HEK293 (cell line): ENCODE data around the gene KCNIP2.

ENCODE experiments used
- CTCF ChIA-PET: fragments of 350-600 bp; formaldehyde crosslinking; extraction: SDS; loops from one replicate; lab custom pipeline; 2021; ENCODE audit warnings: antibody characterized with exemption; lab: Yijun Ruan, JAX
- POLR2A ChIA-PET: fragments of 300-600 bp; formaldehyde crosslinking; extraction: SDS; loops from one replicate; lab custom pipeline; 2020; ENCODE audit warnings: antibody characterized with exemption, inconsistent platforms; lab: Yijun Ruan, JAX
- H3K27ac ChIP-seq: fragments of 200-500 bp; sonication (Bioruptor generic); 2 replicates; pipeline ENCODE4 v1.5.1; 2014; ENCODE audit warnings: low read depth, low read length, control low read depth, inconsistent platforms; ENCODE audit errors: extremely low read depth
- H3K36me3 ChIP-seq, 2 experiments: fragments of 200-500 bp in 1 of 2; sonication (Bioruptor generic) in 1 of 2; 1 replicate in 1 of 2; 2 replicates in 1 of 2; pipeline ENCODE4 v1.5.1; 2014 to 2017; ENCODE audit warnings: inconsistent platforms in 2 of 2, low read length in 2 of 2; ENCODE audit not compliant: control insufficient read depth in 2 of 2, insufficient read depth in 1 of 2
- H3K4me1 ChIP-seq: fragments of 200-500 bp; sonication (Bioruptor generic); 2 replicates; pipeline ENCODE4 v1.5.1; 2014; ENCODE audit warnings: mild to moderate bottlenecking, low read length, inconsistent platforms; ENCODE audit not compliant: control insufficient read depth, insufficient read depth
- H3K4me3 ChIP-seq: 2 replicates; pipeline ENCODE4 v1.5.1; 2011; ENCODE audit warnings: low read depth, mild to moderate bottlenecking, control low read depth, low read length, moderate library complexity
- H3K9me3 ChIP-seq: fragments of 200-500 bp; sonication (Bioruptor generic); 2 replicates; pipeline ENCODE4 v1.5.1; 2014; ENCODE audit warnings: low read depth, low read length, inconsistent platforms; ENCODE audit not compliant: control insufficient read depth, insufficient read depth
- CTCF ChIP-seq: fragments of 450-650 bp; formaldehyde crosslinking; IDR thresholded peaks from 2 replicates; pipeline ENCODE4 v1.5.1; 2016; ENCODE audit warnings: missing biosample characterization, missing genetic modification characterization
- EGR2 ChIP-seq: fragments of 450-650 bp; formaldehyde crosslinking; IDR thresholded peaks from 2 replicates; pipeline ENCODE4 v1.5.1; 2016; ENCODE audit warnings: low read depth, missing biosample characterization, missing genetic modification characterization
- GFI1B ChIP-seq: fragments of 450-650 bp; formaldehyde crosslinking; IDR thresholded peaks from 2 replicates; pipeline ENCODE4 v1.5.1; 2016; ENCODE audit warnings: missing biosample characterization, missing genetic modification characterization
- KLF10 ChIP-seq: fragments of 450-650 bp; IDR thresholded peaks from 2 replicates; pipeline ENCODE4 v1.5.1; 2018; ENCODE audit warnings: missing biosample characterization, mild to moderate bottlenecking, missing genetic modification characterization
- MEIS1 ChIP-seq: sonication (generic); formaldehyde crosslinking; IDR thresholded peaks from 2 replicates; pipeline ENCODE4 v1.8.1; 2022; ENCODE audit warnings: missing genetic modification reagents, mild to moderate bottlenecking, borderline replicate concordance
- OSR2 ChIP-seq: fragments of 450-650 bp; formaldehyde crosslinking; IDR thresholded peaks from 2 replicates; pipeline ENCODE4 v1.5.1; 2016; ENCODE audit warnings: missing biosample characterization, missing genetic modification characterization
- PRDM1 ChIP-seq: fragments of 450-650 bp; formaldehyde crosslinking; IDR thresholded peaks from 2 replicates; pipeline ENCODE4; 2016; ENCODE audit warnings: missing biosample characterization, missing genetic modification characterization
- PRDM6 ChIP-seq: fragments of 450-650 bp; formaldehyde crosslinking; IDR thresholded peaks from 2 replicates; pipeline ENCODE4 v1.5.1; 2017; ENCODE audit warnings: missing biosample characterization, missing genetic modification characterization
- RBAK ChIP-seq: fragments of 450-650 bp; formaldehyde crosslinking; IDR thresholded peaks from 2 replicates; pipeline ENCODE4 v1.5.1; 2016; ENCODE audit warnings: missing biosample characterization, missing genetic modification characterization
- REST ChIP-seq: fragments of 450-650 bp; formaldehyde crosslinking; IDR thresholded peaks from 2 replicates; pipeline ENCODE4 v1.5.1; 2016; ENCODE audit warnings: missing biosample characterization, missing genetic modification characterization
- ZBTB17 ChIP-seq: fragments of 450-650 bp; formaldehyde crosslinking; IDR thresholded peaks from 2 replicates; pipeline ENCODE4 v1.5.1; 2016; ENCODE audit warnings: missing biosample characterization, missing genetic modification characterization
- ZEB2 ChIP-seq: fragments of 450-650 bp; formaldehyde crosslinking; IDR thresholded peaks from 2 replicates; pipeline ENCODE4 v1.5.1; 2016; ENCODE audit warnings: missing biosample characterization, missing genetic modification characterization
- ZFHX2 ChIP-seq: fragments of 450-650 bp; formaldehyde crosslinking; conservative IDR thresholded peaks from 2 replicates; pipeline ENCODE4 v1.5.1; 2016; ENCODE audit warnings: missing biosample characterization, missing genetic modification characterization
- ZFP37 ChIP-seq: fragments of 450-650 bp; formaldehyde crosslinking; IDR thresholded peaks from 2 replicates; pipeline ENCODE4 v1.5.1; 2016; ENCODE audit warnings: missing biosample characterization, missing genetic modification characterization
- ZNF132 ChIP-seq: fragments of 450-650 bp; formaldehyde crosslinking; IDR thresholded peaks from 2 replicates; pipeline ENCODE4 v1.5.1; 2017; ENCODE audit warnings: missing biosample characterization, missing genetic modification characterization, borderline replicate concordance
- ZNF184 ChIP-seq: fragments of 450-650 bp; IDR thresholded peaks from 2 replicates; pipeline ENCODE4 v1.5.1; 2018; ENCODE audit warnings: missing biosample characterization, mild to moderate bottlenecking, missing genetic modification characterization
- ZNF324 ChIP-seq: fragments of 450-650 bp; formaldehyde crosslinking; IDR thresholded peaks from 2 replicates; pipeline ENCODE4 v1.5.1; 2016; ENCODE audit warnings: missing biosample characterization, missing genetic modification characterization
- ZNF366 ChIP-seq: fragments of 450-650 bp; formaldehyde crosslinking; conservative IDR thresholded peaks from 2 replicates; pipeline ENCODE4 v1.5.1; 2016; ENCODE audit warnings: missing biosample characterization, missing genetic modification characterization
- ZNF404 ChIP-seq: fragments of 450-650 bp; formaldehyde crosslinking; IDR thresholded peaks from 2 replicates; pipeline ENCODE4 v1.5.1; 2017; ENCODE audit warnings: missing biosample characterization, missing genetic modification characterization
- ZNF501 ChIP-seq: fragments of 450-650 bp; formaldehyde crosslinking; IDR thresholded peaks from 2 replicates; pipeline ENCODE4 v1.5.1; 2016; ENCODE audit warnings: missing biosample characterization, missing genetic modification characterization
- ZNF548 ChIP-seq: fragments of 450-650 bp; formaldehyde crosslinking; IDR thresholded peaks from 2 replicates; pipeline ENCODE4 v1.5.1; 2016; ENCODE audit warnings: missing biosample characterization, missing genetic modification characterization
- ZNF561 ChIP-seq: fragments of 450-650 bp; IDR thresholded peaks from 2 replicates; pipeline ENCODE4 v1.5.1; 2018; ENCODE audit warnings: missing biosample characterization, missing genetic modification characterization, borderline replicate concordance
- ZNF600 ChIP-seq: fragments of 450-650 bp; formaldehyde crosslinking; IDR thresholded peaks from 2 replicates; pipeline ENCODE4 v1.5.1; 2016; ENCODE audit warnings: missing biosample characterization, missing genetic modification characterization
- ZNF660 ChIP-seq: fragments of 450-650 bp; IDR thresholded peaks from 2 replicates; pipeline ENCODE4 v1.5.1; 2018; ENCODE audit warnings: missing biosample characterization, mild to moderate bottlenecking, missing genetic modification characterization
- ZSCAN23 ChIP-seq: fragments of 450-650 bp; formaldehyde crosslinking; IDR thresholded peaks from 2 replicates; pipeline ENCODE4 v1.5.1; 2016; ENCODE audit warnings: missing biosample characterization, missing genetic modification characterization
- ZSCAN30 ChIP-seq: fragments of 450-650 bp; IDR thresholded peaks from 2 replicates; pipeline ENCODE4 v1.5.1; 2018; ENCODE audit warnings: missing biosample characterization, mild to moderate bottlenecking, missing genetic modification characterization, moderate library complexity
- TF ChIP-seq, protein P1 (sequence below): fragments of 450-650 bp; formaldehyde crosslinking; IDR thresholded peaks from 2 replicates; pipeline ENCODE4 v1.5.1; 2017; ENCODE audit warnings: missing biosample characterization, missing genetic modification characterization
- TF ChIP-seq, protein P2 (sequence below): fragments of 450-650 bp; formaldehyde crosslinking; IDR thresholded peaks from 2 replicates; pipeline ENCODE4 v1.5.1; 2016; ENCODE audit warnings: missing biosample characterization, missing genetic modification characterization

The KCNIP2 gene

GRCh38 chr10:101816913-101817336 is 26.7 kb downstream of the KCNIP2 start (continued):
- TF ChIP-seq REST (tag by site-specific recombination) (no peak), ZFHX2 (tag by site-specific recombination) (peak; percentile 58; the same call in 1 of the 2 replicates), ZFP37 (tag by site-specific recombination) (no peak), CTCF (tag by site-specific recombination) (no peak), MEIS1 (no peak), ZSCAN23 (tag by site-specific recombination) (no peak), ZNF184 (tag by site-specific recombination) (no peak), GFI1B (tag by site-specific recombination) (no peak), ZNF501 (no peak), ZNF132 (tag by site-specific recombination) (no peak), ZNF404 (no peak), KLF10 (no peak), ZNF561 (tag by site-specific recombination) (no peak), ZNF660 (no peak), ZSCAN30 (no peak), EGR2 (peak; percentile 21), RBAK (tag by site-specific recombination) (no peak), ZEB2 (tag by site-specific recombination) (no peak)
- TF ChIP-seq, protein P1, sequence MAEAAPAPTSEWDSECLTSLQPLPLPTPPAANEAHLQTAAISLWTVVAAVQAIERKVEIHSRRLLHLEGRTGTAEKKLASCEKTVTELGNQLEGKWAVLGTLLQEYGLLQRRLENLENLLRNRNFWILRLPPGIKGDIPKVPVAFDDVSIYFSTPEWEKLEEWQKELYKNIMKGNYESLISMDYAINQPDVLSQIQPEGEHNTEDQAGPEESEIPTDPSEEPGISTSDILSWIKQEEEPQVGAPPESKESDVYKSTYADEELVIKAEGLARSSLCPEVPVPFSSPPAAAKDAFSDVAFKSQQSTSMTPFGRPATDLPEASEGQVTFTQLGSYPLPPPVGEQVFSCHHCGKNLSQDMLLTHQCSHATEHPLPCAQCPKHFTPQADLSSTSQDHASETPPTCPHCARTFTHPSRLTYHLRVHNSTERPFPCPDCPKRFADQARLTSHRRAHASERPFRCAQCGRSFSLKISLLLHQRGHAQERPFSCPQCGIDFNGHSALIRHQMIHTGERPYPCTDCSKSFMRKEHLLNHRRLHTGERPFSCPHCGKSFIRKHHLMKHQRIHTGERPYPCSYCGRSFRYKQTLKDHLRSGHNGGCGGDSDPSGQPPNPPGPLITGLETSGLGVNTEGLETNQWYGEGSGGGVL (tag by site-specific recombination), result no peak
- TF ChIP-seq, protein P2, sequence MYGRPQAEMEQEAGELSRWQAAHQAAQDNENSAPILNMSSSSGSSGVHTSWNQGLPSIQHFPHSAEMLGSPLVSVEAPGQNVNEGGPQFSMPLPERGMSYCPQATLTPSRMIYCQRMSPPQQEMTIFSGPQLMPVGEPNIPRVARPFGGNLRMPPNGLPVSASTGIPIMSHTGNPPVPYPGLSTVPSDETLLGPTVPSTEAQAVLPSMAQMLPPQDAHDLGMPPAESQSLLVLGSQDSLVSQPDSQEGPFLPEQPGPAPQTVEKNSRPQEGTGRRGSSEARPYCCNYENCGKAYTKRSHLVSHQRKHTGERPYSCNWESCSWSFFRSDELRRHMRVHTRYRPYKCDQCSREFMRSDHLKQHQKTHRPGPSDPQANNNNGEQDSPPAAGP (tag by site-specific recombination), result 0 out of 2 replicates have a peak, but pooled peaks have one; percentile 5

- peak overlapping the region; percentile 90; the same call in 1 of the 2 replicates for H3K27ac ChIP-seq
- peaks cover 8 to 16% of the 10 kb centered on the region in 2 experiments; a peak in 2 of 3 replicates for H3K36me3 ChIP-seq
- ChIA-PET POLR2A (interaction anchor here (0.6 to 1.0 kb wide), 4 partner anchors 23 to 258 kb away, joined by 3 to 7 read pairs (median 5); no protein-coding TSS in a partner anchor), CTCF (interaction anchor here (1.0 to 1.7 kb wide), 2 partner anchors 19 to 25 kb away, joined by 3 to 10 read pairs; no protein-coding TSS in a partner anchor)
- no peaks in the 10 kb centered on the region for H3K9me3 ChIP-seq
- peaks cover 9% of the 10 kb centered on the region for H3K4me1 ChIP-seq
- TF ChIP-seq ZBTB17 (tag by site-specific recombination) (0 out of 2 replicates have a peak, but pooled peaks have one; percentile 19), ZNF366 (tag by site-specific recombination) (peak; percentile 3; the same call in 1 of the 2 replicates), ZNF548 (tag by site-specific recombination) (no peak), OSR2 (tag by site-specific recombination) (no peak), PRDM1 (tag by site-specific recombination) (peak; percentile 82; the same call in 1 of the 2 replicates), ZNF324 (tag by site-specific recombination) (no peak; the same call in 1 of the 2 replicates), ZNF600 (tag by site-specific recombination) (0 out of 2 replicates have a peak, but pooled peaks have one; percentile 9), PRDM6 (tag by site-specific recombination) (peak; percentile 87), ZNF404 (no peak)
- peak overlapping the region; percentile 92 for H3K4me3 ChIP-seq
Observed at GRCh38 chr10:101816376-101816775, 27.2 kb downstream of the KCNIP2 start.
